GM19455 (cell line): Measurements from ENCODE around the gene YTHDC2.
A peak's percentile ranks its signal among the peaks of the same experiment; 100 is the strongest.

Experiments
- ATAC-seq: cut with Tn5 transposase; IDR thresholded peaks from one replicate; pipeline ENCODE4 v1.9.1; 2021; ENCODE audit not compliant: unreplicated experiment

YTHDC2 gene

GRCh38 chr5:113519412-113519811 is 5.9 kb downstream of the YTHDC2 start:
- no peak for ATAC-seq

GRCh38 chr5:113520429-113520828 is 6.9 kb downstream of the YTHDC2 start:
- ATAC-seq, result peak; percentile 51

GRCh38 chr5:113520899-113521298 is 7.4 kb downstream of the YTHDC2 start:
- ATAC-seq, result no peak

DNA sequence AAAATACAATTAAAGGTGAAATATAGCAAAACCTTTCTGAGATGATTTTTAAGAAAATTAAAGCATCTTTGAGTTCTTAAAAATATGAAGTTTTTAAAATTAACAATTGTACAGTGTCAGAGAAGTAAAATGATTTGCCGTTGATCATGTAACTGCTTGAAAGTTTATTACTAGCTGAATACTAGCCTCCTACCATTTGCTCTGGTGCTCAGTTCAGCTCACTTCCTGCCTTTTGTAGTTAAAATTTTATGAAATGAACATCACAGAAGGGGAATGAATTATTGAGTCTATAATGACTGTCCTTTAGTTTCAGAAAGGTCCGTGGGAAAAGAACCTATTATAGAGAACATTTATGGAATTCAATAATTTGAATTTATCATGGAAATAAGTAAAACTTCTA is 9.7 kb downstream of the YTHDC2 start:
- no peak for ATAC-seq

- ATAC-seq, result no peak
Measured at GRCh38 chr5:113524927-113525326, 11.4 kb downstream of the YTHDC2 start.

DNA sequence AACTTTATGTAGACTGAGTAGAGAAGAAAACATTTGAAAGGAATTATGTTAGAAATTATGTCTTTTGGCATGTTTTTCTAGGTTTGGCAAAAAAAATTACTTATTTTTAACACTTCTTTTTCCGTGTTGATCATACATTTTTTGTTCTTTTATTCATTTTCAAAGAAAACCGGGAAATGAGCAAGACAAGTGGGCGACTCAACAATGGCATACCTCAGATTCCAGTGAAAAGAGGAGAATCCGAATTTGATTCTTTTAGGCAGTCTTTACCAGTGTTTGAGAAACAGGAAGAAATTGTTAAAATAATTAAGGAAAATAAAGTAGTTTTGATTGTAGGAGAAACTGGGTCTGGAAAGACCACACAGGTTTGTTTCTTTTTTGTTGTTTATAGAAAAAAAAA is 12.9 kb downstream of the YTHDC2 start:
- no peak for ATAC-seq

- no peak for ATAC-seq
Measured at GRCh38 chr5:113527746-113528145, 14.3 kb downstream of the YTHDC2 start.

DNA sequence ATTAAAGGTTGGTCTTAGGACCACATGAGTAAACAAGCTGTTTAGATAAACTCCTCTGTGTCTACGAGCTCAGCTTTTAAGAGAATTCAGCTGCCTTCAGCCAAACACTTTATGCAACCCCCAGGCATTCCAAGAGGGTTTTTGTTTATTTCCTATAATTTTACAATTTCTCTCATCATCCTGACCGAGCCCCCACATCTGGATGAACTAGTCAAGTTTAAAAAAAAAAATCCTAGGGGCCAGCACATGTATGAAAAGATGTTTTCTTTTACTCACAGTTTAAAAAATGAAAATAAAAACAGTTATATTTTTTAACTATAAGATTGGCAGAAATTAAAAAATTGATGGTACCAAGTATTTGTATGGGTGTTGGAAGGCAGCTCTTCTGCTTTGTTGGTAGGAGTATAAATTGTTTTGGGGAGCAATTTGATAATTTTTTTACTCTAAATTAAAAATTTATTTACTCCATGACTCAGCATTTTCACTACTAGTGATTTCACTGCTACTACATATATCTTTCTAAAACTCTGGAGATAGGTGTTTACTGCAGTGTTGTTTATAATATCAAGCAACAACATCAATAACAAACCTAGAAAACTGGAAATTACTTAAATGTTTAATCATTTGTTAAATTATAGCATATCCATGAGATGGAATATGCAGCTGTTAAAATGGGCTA is 18.1 kb downstream of the YTHDC2 start:
- ATAC-seq, result no peak

GRCh38 chr5:113538313-113538712 is 24.8 kb downstream of the YTHDC2 start:
- no peak for ATAC-seq

DNA sequence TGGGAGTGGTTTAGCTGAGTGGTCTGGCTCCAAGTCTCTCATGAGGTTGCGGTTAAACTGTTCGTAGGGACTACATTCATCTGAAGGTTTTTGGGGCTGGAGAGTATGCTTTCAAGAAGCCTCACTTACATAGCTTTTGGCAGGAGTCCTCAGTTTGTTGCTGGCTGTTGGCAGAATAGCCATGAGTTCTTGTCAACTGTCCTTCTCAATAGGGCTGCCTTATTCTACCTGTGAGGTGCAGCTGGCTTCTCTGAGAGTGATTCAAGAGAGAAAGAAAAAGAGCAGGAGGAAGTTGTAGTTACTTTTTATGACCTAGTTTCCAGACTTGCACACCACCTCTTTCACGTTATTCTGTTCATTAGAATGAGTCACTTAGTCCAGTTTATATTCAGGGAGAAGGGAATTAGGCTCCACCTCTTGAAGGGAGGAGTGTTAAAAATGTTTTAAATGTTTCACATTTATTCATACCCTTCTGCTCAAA is 33.2 kb downstream of the YTHDC2 start:
- ATAC-seq, result no peak

GRCh38 chr5:113548396-113548795 is 34.9 kb downstream of the YTHDC2 start:
- ATAC-seq, result no peak

DNA sequence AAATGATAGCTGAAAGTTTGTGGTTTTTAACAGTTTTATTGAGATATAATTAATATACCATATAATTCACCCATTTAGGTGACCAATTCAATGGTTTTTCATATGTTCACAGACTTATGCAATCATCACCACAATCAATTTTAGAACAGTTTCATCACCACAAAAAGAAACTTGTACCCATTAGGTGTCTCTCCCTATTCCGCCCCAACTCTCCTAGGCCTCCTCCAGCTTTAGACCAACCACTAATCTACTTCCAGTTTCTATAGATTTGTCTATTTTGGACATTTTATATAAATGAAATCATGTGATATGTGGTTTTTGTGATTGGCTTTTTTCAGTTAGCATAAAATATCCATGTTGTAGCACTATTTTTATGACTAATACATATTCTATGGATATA is 38.6 kb downstream of the YTHDC2 start:
- ATAC-seq, result no peak

- ATAC-seq, result no peak
Measured at GRCh38 chr5:113552620-113553019, 39.1 kb downstream of the YTHDC2 start.

DNA sequence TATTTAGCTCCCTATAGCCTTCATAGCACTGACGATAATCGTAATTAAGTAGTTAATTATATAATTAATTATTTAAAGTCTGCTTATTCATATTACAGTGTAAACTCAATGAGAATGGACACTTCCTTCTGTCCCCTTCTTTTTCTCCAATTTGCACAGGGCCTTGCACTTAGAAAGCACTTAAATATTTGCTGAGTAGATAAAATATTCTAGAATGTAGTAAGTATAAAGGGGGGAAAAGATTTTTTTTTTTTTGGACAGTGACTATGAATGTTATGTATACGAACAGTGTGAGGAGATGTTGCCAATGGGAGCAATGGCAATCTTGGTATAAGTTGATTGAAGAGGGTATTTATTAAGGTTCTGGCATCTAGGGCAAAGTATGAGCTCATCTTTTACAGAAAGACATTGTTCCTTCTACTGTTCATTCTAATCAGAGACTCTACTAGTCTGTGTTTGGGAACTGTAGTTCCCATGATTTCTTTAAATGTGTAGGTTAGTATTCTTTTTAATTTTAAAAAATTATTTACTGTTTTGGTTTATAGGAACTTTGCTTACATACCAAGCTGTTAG is 49.4 kb downstream of the YTHDC2 start:
- ATAC-seq, result no peak

DNA sequence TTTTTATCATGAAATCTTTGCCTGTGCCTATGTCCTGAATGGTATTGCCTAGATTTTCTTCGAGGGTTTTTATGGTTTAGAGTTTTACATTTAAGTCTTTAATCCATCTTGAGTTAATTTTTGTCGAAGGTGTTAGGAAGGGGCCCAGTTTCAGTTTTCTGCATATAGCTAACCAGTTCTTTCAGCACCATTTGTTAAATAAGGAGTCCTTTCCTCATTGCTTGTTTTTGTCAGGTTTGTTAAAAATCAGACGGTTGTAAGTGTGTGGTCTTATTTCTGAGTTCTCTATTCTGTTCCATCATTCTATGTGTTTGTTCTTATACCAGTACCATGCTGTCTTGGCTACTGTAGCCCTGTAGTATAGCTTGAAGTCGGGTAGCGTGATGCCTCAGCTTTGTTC is 55.9 kb downstream of the YTHDC2 start:
- ATAC-seq, result no peak

- no peak for ATAC-seq
Measured at GRCh38 chr5:113572716-113573115, 59.2 kb downstream of the YTHDC2 start.

GRCh38 chr5:113574417-113574816 is 60.9 kb downstream of the YTHDC2 start:
- ATAC-seq, result no peak

- no peak for ATAC-seq
Measured at GRCh38 chr5:113575074-113575473, 61.6 kb downstream of the YTHDC2 start.

GRCh38 chr5:113578091-113578490 is 64.6 kb downstream of the YTHDC2 start:
- no peak for ATAC-seq

DNA sequence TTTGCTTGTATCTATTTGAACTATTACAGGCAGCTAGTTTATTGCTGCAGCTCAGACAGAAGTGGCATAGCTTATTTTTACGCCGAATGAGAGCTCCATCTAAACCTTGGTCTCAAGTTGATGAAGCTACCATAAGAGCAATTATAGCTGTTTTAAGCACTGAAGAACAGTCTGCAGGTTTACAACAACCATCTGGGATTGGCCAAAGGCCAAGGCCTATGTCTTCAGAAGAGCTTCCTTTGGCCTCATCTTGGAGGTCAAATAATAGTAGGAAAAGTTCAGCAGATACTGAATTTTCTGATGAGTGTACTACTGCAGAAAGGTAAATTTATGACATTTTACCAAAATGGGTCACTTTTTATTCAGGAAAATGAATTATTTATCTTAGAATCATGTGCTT is 67.9 kb downstream of the YTHDC2 start:
- ATAC-seq, result no peak

GRCh38 chr5:113598150-113598549 is 84.7 kb downstream of the YTHDC2 start:
- no peak for ATAC-seq

DNA sequence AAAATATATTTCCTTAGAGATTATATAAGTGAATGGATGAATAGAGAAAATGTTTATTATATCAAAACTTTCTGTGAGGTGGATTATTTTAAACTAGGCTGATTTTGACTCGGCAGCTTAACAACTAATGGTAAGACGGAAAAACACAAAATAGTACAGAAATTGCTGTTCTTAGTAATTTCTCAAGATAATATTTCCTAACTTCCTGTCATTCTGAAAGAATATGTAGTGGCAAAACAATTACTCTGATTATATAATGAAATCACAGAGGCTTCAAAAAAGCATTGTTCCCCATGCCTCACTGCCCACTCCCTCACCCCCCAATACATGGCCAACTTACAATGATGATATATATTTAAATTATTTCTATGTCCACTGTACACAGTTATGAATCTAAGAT is 85.4 kb downstream of the YTHDC2 start:
- ATAC-seq, result no peak
